Tibial artery (tissue), 4 donors: ENCODE data around the gene MRC1.
"Not testable (repeated sequence)": the region's sequence is repeated elsewhere in the genome, so short reads cannot be mapped to it uniquely, and the experiment has no call there.

Experiments used
- DNase-seq, 2 donors: peaks; one replicate each; pipeline ENCODE4 v3.0.0-alpha.2; 2019
- H3K27ac ChIP-seq, 2 donors: fragments of 200-600 bp; sonication (generic) in 1 of 2; 1 replicate in 1 of 2; 2 replicates in 1 of 2; pipeline ENCODE4 v1.5.1; 2018 to 2019; ENCODE audit warnings: mild to moderate bottlenecking in 1 of 2
- H3K27me3 ChIP-seq, 2 donors: fragments of 200-600 bp; sonication (generic) in 1 of 2; one replicate each; pipeline versions ENCODE4 v1.5.1 to v1.6.0; 2016 to 2019
- H3K36me3 ChIP-seq, 3 donors: fragments of 200-600 bp; sonication (generic) in 2 of 3; one replicate each; pipeline ENCODE4 v1.5.1; 2016 to 2019; ENCODE audit warnings: mild to moderate bottlenecking in 2 of 3
- H3K4me1 ChIP-seq, 4 donors: fragments of 200-600 bp; sonication (generic) in 2 of 4; 1 replicate in 3 of 4; 2 replicates in 1 of 4; pipeline ENCODE4 v1.5.1; 2016 to 2019
- H3K4me3 ChIP-seq, 2 donors: fragments of 200-600 bp; sonication (generic) in 1 of 2; 1 replicate in 1 of 2; 2 replicates in 1 of 2; pipeline ENCODE4 v1.5.1; 2018 to 2019; ENCODE audit warnings: mild to moderate bottlenecking in 2 of 2
- H3K9me3 ChIP-seq, 3 donors: fragments of 200-600 bp; sonication (generic) in 1 of 3; one replicate each; pipeline ENCODE4 v1.5.1; 2016 to 2019
- CTCF ChIP-seq, 2 experiments: fragments of 200-600 bp in 1 of 2; fragments of 450-650 bp in 1 of 2; IDR thresholded peaks; one replicate each; pipeline ENCODE4 v1.5.1; 2017 to 2019; ENCODE audit warnings: antibody characterized with exemption in 2 of 2, mild to moderate bottlenecking in 1 of 2, moderate library complexity in 1 of 2
- intact Hi-C: fragments of 100-400 bp; cut with DNase I; formaldehyde crosslinking; loops from one replicate; pipeline ENCODE4 v1.15.0; 2023; ENCODE audit warnings: low total_unique reads

Gene MRC1

GRCh38 chr10:17918187-17918903 lies 109.2 kb downstream of the MRC1 start:
- no peaks in the 10 kb centered on the region for H3K36me3 ChIP-seq
- no peak for TF ChIP-seq CTCF (IDR thresholded peaks at IDR 0.05)
- H3K27ac ChIP-seq = no peak overlapping the region
- H3K4me1 ChIP-seq = peaks cover 0 to 18% (median 2%) of the 10 kb centered on the region in 4 donors
- H3K9me3 ChIP-seq = no peaks in the 10 kb centered on the region
- DNase-seq = no peak
- intact Hi-C loops = no loop called here
- no peak overlapping the region for H3K4me3 ChIP-seq
- no peaks in the 10 kb centered on the region for H3K27me3 ChIP-seq

GRCh38 chr10:17921378-17921777 lies 112.2 kb downstream of the MRC1 start:
- TF ChIP-seq CTCF (IDR thresholded peaks at IDR 0.05) = no peak
- intact Hi-C loops = loop anchor here (10.0 kb wide), 1 partner anchor 193 kb away; no protein-coding TSS in a partner anchor

GRCh38 chr10:17923728-17924127 lies 114.6 kb downstream of the MRC1 start:
- Histone ChIP-seq H3K27me3 (no peaks in the 10 kb centered on the region), H3K36me3 (no peaks in the 10 kb centered on the region), H3K9me3 (no peaks in the 10 kb centered on the region), H3K27ac (peak overlapping the region; percentile 67 to 80), H3K4me3 (no peak overlapping the region), H3K4me1 (peaks cover 0 to 21% (median 4%) of the 10 kb centered on the region in 4 donors)
- intact Hi-C loops = loop anchor here (10.0 kb wide), 1 partner anchor 191 kb away; no protein-coding TSS in a partner anchor
- no peak for TF ChIP-seq CTCF (IDR thresholded peaks at IDR 0.05)
- DNase-seq = peak; percentile 44 to 83

More at GRCh38 chr10:17921378-17921777, 112.2 kb downstream of the MRC1 start:
- Histone ChIP-seq H3K27me3 (no peaks in the 10 kb centered on the region), H3K4me3 (no peak overlapping the region), H3K9me3 (no peaks in the 10 kb centered on the region), H3K4me1 (peaks cover 0 to 21% (median 4%) of the 10 kb centered on the region in 4 donors), H3K36me3 (no peaks in the 10 kb centered on the region), H3K27ac (no peak overlapping the region)
- no peak for DNase-seq

GRCh38 chr10:17943033-17943745 lies 134.0 kb downstream of the MRC1 start:
- Histone ChIP-seq H3K27ac (no peak overlapping the region), H3K9me3 (no peaks in the 10 kb centered on the region), H3K4me3 (no peak overlapping the region), H3K27me3 (no peaks in the 10 kb centered on the region), H3K36me3 (no peaks in the 10 kb centered on the region), H3K4me1 (no peaks in the 10 kb centered on the region)
- intact Hi-C loops = no loop called here
- TF ChIP-seq CTCF (IDR thresholded peaks at IDR 0.05) = no peak
- no peak for DNase-seq

GRCh38 chr10:17950269-17950668 lies 141.1 kb downstream of the MRC1 start:
- H3K27me3 ChIP-seq, H3K4me3 ChIP-seq, intact Hi-C loops, H3K36me3 ChIP-seq, H3K4me1 ChIP-seq, H3K9me3 ChIP-seq, H3K27ac ChIP-seq, DNase-seq: not testable (repeated sequence)

- DNase-seq = no peak
- Histone ChIP-seq H3K27ac (no peak overlapping the region), H3K9me3 (no peaks in the 10 kb centered on the region), H3K36me3 (no peaks in the 10 kb centered on the region), H3K27me3 (no peaks in the 10 kb centered on the region), H3K4me3 (no peak overlapping the region), H3K4me1 (peaks cover 0 to 7% (median 0%) of the 10 kb centered on the region in 4 donors)
- TF ChIP-seq CTCF (IDR thresholded peaks at IDR 0.05) = no peak
- intact Hi-C loops = no loop called here
Measured at GRCh38 chr10:17950726-17951125, 141.6 kb downstream of the MRC1 start.
